ENCODE results near the gene TPGS2.
"Not testable (repeated sequence)": the region's sequence is repeated elsewhere in the genome, so short reads cannot be mapped to it uniquely, and the experiment has no call there.

TPGS2 gene

DNA sequence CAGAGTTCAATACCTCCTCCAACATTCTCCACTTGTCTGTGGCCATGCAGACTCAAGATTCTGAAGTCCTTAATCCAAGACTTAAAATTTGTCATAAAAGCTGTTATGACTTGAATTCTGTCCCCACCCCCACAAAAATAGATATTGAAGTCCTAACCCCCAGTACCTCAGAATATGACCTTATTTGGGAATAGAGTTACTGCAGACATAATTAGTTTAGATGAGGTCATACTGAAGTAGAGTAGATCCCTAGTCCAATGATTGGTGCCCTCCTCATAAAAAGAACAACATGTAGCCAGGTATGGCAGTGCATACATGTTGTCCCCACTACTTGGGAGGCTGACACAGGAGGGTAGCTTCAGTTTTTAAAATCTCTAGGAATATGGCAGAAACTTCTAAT is 9.2 kb downstream of the TPGS2 start:
- no peak for DNase-seq

DNA sequence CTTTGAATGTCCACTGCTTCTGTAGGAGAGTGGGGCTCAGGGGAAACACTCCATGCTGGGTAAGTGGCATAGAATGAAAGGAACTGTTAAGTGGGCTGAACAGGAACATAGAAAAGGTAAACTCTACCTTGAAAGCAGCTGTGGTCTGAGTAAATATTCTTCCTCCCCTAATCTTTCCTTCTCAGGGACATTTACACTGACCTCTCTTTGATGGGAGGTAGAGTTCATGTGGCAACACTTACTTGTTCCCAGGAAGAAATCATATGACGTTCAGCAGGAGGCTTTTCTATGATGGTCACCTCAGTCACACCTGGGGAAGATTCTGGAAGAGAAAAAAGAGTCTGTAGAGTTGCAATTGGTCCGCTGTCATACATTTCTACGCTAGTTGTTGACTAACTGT is 10.2 kb downstream of the TPGS2 start:
- DNase-seq: no peak

DNA sequence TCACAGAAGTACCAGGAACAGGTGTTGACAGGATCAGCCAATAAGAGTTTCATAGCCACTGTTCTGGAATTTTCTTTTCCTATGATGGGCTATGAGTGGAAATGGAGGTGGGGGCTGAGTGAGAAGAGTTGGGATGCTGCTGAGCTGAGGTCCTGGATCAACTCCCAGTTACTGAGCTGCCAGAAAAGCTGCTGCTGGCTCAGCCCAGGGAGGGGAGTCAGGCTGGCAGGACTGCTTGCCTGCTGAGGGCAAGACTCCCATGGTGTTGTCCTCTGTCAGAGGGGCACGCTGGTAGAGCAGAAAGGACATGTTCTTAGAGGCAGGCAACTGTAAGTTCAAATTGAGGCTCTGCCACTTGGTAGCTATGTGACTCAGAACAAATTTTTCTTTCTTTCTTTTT is 11.8 kb downstream of the TPGS2 start:
- no peak for DNase-seq

DNA sequence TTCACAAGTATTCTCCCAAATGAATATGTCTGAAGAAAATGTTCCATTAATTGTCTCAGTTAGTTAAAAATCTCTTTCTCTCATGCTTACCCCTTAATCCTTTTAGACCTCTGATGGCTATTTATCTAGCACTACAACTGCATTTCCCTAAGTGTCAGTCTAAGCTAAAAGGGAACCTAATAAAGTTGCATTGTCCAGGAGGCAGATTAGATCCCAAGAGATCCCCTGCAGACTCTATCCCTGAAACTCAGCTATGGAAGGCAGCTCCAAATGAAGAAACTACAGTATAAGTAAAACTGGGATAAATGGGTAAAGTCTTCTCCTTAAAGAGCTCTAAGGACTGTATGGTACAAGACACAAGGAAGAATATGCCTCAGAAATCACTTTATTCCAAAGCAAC is 12.7 kb downstream of the TPGS2 start:
- not testable (repeated sequence) for DNase-seq

DNA sequence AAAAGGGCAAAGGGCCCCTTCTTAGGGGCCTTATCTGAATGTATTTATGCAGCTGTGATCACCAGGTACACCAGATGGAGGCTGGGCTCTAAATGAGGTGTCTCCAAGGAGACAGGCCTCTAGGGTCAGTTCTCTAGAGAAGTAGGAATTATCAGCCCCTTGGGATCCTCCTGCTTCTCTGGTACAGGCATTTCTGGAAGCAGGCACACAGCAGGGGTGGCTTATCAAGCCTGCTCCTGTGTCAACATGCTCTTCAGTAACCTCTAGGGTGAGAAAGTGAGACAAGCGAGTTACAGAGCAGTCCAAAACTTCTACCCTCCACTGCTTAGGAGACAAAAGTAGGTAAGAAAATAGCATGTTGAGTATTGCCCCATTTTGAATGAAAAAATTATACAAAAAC is 13.8 kb downstream of the TPGS2 start:
- no peak for DNase-seq

DNA sequence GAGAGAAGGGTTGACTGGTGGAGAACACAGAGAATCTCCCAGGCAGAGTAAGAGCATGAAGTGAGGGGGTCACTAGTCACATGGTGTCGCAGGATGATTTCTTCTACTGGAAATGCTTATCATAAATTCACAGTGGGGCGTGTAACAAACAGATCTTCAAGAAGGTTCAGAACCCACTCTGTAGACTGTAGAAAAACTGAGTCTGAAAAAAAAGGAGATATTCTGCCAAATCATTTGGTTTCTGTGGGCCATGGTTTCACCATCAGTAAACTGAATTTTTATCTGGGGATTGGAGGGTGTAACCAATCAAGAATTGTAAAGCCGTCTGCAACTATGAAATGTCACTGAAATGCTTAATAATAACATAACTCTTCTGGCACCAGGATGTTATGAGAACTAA is 15.0 kb downstream of the TPGS2 start:
- DNase-seq: no peak

DNA sequence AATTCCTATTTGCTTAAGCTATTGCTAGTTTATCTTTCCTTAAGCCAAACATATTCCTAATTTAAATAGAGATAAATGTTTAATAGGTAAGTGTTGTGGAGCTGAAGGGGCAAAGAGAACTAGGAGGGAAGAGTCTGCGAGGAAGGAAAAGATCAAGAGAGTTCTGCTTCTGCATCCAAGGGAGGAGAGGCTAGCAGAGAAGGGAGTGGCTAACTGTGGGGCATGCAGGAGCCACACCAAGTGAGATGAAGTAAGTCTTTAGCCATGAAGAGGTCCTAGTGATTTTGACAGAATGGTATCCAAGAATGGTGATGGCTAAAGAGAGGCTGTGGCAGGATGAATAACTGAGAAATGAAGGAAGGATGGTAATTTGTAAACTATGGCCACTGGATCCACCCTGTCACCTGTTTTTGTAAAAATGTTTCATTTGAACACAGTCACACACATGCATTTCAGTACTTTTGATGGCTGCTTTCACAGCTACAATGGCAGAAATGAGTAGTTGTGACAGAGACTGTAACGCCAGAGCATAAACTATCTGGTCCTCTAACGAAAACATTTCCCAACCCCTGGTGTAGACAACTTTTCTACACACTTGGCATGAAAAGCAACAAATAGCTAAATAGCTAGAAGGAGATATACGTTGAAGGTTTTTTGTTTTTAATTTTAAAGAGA is 15.6 kb downstream of the TPGS2 start:
- no peak for DNase-seq

DNA sequence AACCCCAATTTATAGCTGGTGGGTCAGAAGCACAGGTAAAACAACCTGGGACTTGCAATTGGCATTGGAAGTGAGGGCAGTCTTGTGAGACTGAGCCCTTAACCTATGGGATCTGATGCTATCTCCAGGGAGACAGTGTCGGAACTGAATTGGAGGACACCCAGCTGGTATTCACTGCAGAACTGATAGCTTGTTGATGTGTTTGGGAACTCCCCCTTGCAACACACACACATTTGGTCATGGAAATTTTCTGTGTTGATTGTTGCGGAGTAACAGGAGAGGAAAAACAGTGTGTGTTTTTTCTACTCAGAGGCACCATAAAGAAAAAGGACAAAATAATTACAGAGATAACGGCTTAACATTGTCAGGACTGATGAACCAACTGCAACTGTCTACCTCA is 16.1 kb downstream of the TPGS2 start:
- DNase-seq: no peak

DNA sequence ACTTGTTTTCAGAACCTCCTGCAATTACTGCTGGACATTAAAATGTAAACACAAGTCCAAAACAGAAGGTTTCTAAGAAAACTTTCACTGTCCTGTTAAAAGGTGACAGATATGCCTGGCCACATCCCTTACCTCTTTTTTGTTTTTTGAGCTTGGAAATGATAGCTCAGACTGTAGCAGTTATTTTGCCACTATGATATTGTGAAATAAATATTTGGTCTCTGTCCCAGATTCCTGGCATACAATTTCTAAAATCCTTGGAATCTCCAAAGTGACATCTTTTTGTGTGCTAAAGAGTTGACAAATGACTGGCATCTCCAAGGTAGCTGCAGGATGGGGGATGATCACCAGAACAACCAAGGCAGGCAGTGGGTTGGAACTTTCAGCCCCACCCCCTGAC is 16.8 kb downstream of the TPGS2 start:
- DNase-seq: no peak

DNA sequence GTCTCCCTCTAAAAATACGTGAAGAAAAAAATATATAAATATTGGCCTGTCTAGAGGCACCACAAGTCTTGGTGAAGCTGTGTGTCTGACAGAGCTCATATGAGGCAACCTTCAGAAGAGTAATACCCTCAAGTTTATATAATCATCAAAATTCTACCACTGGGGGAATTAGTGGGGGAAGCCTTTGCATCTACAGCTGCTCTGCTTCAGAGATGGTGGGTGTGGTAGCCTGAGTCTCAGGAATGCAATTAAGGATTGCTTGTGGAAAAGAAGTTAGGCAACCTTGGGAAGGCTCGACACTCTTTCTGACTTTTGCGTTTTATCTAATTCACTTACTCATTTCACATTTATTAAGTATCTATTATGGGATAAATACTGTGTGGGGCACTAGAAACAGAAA is 17.4 kb downstream of the TPGS2 start:
- no peak for DNase-seq

DNA sequence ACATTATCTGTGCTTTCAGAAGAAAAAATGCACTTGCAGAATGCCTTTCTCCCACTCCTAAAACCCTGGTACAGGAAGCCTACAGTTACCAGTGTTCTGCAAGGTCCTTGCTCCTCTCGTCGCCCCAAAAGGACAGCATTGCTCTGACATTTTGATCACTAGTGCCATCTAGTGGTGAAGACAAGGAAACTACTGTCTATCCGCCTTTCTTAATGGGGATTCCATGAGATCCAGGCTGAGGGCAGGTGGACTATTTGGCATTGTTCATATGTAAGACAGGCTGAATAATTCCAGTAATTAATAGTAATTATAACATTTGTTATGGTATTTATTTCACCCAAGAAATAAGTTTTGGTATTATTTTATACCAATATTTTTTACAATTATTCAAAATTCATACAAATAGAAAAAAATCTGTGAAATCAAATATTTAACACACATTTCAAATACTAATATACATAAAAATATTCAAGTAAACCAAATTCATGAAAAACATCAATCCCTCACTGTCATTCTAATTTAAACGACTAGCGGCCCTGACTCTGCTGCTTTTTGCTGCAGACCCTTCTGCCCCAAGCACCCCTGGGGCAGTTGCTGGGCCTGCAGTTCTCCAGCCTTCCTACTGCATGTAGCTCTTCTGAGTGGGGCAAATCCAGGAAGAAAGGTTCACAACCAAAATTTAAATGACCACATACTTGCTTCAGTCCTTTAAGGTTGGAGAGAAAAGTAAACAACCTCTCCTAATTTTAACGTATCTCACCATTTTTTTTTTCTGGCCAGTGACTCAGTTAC is 19.0 kb downstream of the TPGS2 start:
- peak; percentile 26 for DNase-seq

DNA sequence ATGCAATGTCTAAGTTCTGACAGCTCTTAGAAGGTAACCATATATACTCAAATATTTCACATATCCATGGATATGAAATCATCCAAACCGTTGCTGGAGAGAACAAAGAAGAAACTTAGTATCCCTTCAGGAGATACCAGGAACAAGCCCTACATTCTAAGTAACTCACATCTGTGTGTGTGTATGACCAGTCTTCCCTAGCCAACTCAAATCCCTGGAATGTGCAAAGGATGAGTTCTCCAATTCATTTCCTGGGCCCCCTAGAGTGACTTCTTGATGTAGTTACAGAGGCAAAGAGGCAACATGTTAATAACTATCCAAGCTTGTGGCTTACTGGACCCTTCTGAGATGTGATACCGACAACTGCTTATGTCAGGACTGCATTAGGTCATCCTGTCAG is 20.1 kb downstream of the TPGS2 start:
- no peak for DNase-seq

DNA sequence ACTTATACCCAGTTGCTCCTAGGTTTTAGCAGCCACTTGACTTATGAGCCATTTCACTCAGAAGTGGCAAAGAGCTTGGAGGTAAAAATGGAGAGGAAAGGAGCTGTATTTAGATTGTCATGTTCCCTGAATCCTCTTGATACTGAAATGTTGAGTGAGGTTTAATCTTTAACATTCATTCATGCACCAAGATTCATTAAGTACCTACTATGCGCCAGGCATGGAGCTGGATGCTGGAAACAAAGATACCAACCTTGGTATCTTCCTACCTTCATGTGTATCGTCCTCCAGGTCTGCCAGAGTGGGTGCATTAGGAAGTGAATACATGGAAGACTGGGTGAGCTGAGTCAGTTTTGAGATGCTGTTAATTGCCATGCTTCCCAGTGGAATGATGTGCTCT is 23.7 kb downstream of the TPGS2 start:
- DNase-seq: no peak

DNA sequence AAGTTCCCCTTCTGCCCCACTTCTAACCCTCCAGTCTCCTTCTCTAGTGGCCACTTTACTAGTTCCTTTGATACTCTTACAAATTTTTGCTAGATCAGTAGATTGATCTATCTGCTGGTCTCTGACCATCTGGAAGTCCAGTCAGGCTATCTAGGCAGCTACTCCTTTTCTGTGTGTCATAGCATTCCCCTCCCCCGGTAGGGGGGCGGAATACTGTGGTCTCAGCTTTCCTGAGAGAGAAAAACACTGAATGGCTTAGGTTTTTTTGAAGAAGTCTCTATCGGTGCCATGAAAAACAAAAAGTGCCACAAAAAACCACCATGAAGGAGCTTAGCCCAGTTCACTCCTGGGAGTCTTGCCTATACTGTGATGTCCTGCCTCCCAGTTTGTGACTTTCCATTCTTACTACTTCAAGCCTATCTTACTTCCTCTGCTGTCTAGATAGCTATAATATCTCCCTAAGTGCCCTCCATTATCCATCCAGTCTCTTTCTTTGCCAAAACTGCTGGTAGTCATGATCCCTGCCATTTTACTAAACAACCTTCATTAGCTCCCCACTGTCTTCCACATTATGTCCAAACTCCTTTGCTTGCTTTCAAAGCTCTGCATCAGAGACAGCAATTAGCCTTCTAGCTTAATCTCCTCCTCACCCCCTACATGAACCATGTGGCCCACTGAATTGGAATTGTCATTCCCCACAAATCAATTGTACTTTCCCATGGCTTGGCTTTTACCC is 29.9 kb downstream of the TPGS2 start:
- no peak for DNase-seq

DNA sequence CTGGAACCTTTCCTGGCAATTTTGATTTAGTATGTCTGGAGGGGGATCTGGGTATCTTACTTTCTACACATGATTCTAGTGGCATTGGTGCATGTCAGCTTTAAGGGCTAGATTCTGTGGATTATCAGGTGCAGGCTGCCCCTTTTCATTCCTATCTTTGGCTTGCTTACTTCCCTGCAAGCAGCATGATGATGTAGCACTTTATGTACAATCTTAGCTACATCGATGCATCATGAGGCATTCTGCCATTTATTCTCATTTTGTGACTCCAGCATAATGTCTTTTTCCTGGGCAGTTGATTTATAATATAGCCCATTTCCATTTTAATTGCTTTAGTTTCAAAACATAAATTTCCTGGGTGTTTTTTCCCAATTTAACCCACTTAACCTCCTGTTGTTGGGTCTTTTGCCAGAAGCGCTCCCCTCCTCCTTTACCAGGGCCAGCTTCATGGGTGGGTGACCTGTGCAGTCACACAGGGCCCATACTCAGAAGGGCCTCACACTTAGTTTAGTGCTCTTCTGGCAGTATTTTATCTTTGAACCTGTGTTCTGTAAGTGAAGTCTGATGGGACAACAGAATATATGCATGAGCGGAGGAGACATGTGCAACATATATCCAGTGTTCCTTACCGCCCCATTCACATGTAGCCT is 36.0 kb downstream of the TPGS2 start:
- DNase-seq: no peak

DNA sequence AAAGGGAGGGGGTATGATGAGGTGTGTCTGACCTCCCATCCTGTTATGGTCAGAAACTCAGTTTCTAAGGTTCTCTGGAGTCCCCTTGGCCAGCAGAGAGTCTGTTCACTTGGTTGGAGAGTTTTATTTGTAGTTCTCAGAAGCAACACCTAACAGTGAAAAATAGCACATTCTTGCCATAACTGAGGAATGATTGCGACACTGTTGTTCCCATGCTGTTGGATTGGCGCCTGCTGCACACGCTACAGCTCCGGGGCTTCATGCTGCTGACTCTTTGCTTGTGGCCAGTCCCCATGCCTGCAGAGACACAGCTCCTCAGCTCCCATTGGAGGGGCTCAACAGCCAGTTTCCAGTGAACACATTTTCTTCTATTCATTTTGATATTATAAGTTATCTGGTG is 42.1 kb downstream of the TPGS2 start:
- no peak for DNase-seq

DNA sequence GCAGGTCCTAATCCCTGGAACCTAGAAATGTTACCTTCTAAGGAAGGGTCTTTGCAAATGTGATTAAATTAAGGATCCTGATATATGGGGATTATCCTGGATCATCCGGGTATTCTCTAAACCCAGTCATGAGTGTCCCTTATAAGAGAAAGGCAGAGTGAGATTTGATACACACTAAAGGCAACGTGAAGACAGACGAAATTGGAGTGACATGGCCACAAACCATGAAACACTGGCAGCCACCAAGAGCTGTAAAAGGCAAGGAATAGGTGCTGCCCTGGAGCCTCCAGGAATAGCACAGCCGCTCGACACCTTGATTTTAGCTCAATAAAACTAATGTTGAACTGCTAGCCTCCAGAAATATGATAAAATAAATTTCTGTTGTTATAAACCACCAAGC is 45.0 kb downstream of the TPGS2 start:
- DNase-seq: no peak

DNA sequence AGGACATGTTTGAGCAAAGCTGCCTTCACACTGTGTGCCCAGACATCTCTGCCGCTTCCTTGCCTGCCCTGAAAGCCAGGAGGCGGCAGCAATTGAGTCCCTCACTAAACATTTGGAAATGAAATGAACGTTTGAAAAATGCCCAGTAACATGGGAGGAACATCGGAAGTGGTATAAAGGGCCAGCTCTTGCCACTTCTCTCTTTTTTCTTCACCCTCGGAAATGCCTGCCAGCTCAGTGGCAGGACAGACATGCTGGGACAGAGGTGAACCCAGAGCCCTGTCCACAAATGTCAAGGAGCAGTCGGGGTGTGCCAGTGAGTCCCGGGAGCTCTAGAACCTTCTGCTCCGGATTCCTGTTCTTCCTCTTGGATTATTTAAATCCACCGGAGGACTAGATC is 46.1 kb downstream of the TPGS2 start:
- DNase-seq: no peak

DNA sequence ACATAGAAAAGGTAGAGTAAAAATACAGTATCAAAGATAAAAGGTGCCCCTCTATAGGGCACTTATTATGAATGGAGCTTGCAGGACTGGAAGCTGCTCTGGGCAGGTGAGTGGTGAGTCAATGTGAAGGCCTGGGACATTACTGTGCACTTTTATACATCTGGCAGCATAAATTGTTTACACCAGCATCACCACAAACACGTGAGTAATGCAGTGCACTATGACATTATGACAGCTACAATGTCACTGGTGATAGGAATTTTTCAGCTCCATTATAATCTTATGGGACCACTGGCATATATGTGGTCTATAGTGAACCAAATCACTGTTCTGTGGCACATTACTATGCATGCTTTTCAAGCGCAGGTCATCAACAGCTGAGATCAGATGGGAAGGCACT is 48.1 kb downstream of the TPGS2 start:
- DNase-seq: no peak

DNA sequence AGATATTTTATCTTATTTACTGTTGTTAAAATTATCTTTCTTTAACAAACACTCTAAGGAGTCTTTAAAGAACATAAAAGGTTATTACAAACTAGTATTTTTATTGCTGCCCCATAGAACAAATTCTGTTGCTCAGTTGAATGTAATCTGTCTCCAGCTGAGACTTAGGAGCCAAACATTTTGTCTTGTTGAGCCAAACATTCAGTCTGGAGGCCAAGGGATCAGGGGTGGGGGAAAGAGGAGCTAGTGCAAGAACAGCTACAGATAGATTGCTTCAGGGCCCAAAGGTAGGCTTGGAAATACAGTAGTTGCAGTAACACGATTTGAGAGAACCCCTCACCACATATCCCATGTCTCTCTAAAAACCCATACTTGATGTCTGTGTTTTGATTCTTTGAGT is 51.2 kb downstream of the TPGS2 start:
- DNase-seq: no peak

DNA sequence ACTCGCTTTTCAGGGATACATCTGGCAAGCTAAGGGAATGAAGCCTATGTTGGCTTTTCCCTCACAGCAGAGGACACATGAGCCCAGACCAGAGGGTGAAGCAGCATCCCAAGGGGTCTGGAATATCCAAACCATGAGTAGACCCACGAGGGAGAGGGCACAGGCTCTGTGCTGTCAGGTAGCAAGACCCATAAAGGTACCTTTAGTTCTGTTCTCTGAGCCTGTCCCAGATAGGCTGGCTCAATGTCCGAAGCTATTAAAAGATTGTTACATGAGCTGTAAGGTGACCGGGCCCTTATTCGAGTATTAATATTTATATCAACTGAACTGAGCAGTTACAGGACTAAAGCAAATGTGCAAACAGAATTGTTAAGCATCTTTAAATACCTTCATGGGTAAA is 52.2 kb downstream of the TPGS2 start:
- no peak for DNase-seq

DNA sequence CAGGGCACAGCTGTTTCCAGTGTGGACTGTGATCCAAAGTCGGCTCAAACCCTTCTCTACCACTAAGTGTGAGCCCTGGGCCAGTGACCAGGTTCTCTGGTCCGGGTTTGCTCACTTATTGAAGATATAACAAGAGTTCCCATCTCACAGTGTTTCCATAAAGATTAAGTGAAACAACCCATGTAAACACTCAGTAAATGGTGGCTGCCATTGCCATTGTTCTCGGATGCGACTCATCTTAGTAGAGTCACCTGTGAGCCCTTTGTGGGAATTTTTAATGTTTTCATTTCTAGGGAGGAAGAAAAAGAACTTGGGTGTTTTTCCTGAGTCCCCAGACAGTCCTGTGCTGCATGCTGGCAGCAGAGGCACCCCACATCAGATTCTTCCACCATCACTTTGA is 53.4 kb downstream of the TPGS2 start:
- DNase-seq: no peak

DNA sequence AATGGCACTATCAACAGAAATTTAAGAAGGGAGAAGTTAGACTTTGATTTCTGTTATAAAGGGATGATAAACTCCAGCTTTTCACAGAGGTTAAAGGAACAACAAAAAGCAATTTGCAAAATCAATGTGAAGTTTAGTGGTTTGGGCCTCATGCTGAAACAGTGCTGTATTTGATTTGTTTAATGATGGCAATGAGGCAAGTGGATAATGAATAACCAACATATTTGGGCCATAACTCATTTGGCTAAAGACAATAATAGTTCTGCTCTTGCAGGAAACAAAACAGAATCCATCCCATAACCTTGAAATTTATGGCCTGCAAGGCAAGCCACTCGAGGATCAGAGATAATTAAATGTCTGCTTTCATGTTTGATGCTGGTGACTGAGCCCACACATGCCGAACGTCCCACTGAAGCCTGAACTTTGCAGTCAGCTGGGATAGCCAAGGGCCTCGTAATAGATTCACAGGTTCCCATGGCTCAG is 56.5 kb downstream of the TPGS2 start:
- no peak for DNase-seq

DNA sequence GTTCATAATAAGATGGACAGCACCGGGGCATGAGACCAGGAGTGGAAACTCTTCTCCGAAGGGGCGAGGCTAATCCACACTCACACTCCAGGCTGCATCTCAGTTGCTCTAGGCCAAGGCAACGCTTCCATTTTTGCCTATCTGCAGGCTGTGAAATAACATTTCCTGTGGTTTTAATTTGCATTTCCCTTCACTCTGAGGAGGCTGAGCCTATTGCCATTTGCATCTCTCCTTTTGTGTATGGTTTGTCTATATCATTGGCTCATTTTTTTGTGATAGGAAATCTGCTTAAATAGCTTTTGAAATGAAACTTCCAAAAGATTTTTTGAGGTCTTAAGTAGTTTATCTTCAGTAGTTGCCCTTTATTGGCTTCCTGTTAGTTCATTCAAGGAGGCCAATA is 57.6 kb downstream of the TPGS2 start:
- no peak for DNase-seq

All from SIG-M5 (cell line).